NCI-H2227 treated with DMSO at 0.1 percent for 48 hours (cell line): Measurements from ENCODE around the gene ARHGAP18.

Experiments used
- DNase-seq: peaks from one replicate; lab custom pipeline; 2025; lab: John Stamatoyannopoulos, UW

Gene ARHGAP18

DNA sequence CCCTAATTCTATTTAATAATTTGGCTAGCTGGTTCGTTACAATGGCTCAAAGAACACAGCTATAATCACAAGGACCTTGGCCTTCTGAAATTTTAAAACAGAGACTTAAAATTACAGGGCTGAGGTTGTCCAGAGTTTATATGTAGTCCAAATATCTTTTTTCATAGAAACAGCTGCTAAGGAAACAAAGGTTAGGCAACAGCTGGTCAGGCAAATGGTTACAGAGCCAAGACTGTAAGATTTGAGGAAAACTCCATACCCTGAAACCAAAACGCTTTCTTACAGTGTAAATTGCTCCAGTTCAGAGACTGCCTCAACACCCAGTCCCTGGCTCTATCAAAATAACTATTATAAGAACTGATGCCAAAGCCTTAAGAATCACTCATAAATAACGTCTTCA is 9.7 kb upstream of the ARHGAP18 start:
- DNase-seq, result no peak

DNA sequence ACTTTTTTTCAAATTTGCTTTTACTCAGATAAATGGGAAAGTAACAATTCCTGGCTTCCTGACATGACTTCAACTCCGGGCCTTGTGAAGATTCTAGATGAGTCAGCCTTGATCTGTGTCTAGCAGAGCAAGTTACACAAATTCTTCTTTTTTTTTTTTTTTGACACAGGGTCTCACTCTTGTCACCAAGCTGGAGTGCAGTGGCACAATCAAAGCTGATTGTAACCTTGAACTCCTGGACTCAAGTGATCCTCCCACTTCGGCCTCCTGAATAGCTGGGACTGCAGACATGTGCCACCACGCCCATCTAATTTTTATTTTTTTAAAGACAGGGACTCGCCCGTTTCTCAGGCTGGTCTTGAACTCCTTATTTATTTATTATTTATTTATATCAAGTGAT is 7.3 kb upstream of the ARHGAP18 start:
- no peak for DNase-seq

DNA sequence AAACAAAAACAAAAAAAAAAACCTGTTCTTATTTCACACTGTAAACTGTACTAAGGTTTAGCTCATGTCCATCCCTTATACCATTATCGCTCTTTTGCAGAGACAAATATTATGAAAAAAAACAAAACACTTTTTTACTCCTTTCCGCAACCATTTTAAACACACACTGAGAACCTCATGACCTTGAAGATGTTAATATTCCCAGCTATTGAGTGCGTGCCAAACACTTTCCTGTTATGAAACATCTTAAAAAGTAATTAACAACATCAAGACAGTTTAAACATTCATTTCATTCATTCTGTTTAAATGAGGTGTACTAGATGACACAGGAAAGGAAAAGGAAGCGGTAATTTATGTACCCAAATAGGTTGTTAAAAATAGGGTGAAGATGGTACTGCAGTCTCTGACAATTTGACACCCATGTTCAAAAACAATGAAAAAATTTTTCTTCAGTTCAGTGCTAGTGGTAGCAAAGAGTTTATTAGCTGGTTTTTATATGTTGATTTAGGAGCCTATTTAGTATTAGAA is 3.9 kb upstream of the ARHGAP18 start:
- DNase-seq, result no peak

DNA sequence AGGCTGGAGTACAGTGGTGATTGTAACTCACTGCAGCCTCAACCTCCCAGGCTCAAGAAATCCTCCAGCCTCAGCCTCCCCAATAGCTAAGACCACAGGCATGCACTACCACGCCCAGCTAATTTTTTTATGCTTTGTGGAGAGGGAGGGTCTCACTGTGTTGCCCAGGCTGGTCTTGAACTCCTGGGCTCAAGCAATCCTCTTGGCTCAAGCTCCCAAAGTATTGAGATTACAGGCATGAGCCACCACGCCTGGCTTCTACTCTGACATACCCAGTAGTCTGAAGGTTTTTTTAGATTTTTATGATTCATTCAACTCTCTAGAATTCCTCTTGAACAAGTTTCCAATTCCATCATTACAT is 1.3 kb upstream of the ARHGAP18 start:
- DNase-seq, result no peak

DNA sequence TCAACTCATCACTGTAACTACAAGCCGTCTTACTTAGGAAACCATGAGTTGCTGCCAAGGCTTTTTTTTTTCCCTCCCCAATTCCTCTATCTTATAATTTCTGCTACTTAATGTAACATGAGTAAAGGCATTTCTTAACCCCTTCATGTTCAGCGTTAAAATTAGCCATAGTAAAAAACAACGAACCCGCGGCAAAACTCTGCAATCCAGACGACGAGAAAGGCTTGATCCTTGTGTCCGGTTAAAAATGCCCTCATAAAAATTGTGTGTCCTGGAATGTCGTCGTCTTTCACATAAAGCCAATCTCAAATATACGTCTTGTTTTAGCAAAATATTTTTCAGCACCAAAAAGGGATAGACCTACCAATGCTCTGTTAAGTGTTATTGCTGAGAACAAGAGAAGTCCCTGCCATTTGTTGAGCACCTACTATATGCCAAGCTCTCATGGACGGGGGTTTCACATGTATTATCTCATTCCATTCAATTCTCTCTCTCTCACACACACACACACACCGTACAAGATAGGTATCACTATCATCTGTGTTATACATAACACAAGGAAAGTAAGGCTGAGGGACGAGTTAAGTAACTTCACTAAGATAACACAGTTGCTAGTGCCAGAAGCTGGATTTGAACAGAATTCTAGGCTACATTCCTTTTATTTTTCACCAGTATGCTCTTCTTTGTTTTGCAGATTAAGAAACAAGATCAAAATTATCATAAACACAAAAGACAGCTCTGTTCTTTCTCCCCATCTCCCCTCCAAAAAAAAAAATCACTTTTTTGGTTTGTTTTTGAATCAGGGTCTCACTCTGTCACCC is 683 bp upstream of the ARHGAP18 start:
- DNase-seq, result no peak

DNA sequence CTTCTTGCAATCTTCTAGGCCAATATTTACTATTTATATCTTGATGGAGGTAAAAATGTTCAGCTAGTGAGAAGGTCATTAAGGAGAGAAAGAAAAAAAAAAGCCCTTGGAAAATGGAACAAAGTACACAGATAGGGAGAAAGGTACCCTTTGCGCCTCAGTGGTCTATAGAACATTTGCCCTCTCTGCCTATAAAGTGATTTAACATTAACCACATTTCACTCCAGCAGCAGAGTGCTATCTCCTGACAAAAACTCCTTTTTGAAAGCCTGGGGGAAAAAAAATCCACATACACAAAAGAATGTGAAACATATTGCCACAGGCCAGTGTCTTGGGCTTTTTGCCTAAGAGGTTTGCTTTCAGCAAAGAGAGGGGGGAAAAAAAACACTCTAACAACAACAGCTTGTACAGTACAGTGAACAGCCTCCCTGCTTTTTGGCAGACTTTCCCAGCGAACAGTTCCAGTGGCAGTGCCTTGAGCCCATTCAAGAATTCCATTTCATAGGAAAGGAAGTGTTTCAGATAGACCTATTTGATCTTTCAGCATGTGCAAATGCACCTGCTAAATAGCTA is 695 bp downstream of the ARHGAP18 start:
- no peak for DNase-seq

DNA sequence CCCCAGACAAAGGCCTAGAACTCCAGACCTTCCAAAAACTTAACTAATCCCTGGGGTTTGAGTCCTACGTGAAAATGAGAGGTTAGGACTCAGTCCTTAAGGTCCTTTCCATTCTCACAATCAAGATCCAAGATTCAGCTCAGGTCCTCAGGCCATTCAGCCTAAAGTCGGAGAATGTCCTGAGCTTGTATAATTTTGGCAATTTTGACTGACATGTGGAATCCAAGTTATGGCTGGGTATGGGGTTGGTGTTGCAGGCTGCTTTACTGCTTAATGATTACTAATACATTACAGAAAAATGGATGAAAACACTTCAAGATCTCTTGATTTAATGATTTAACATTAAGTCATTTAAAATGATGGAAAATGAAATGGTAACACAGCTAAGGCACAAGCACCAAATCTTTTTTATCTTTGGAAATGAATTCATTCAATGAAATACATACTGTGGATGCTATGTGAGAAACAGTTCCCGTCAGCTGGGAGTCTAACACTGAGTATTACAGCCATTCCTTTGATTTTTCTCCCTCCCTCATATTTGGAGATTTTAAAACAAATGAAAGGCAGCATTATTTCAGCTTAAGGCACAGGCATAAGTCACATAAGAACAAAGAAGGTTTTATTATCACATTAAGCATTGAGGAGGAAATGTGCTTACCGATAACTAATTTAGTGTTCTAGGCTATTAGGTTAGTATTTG is 1.3 kb downstream of the ARHGAP18 start:
- no peak for DNase-seq

DNA sequence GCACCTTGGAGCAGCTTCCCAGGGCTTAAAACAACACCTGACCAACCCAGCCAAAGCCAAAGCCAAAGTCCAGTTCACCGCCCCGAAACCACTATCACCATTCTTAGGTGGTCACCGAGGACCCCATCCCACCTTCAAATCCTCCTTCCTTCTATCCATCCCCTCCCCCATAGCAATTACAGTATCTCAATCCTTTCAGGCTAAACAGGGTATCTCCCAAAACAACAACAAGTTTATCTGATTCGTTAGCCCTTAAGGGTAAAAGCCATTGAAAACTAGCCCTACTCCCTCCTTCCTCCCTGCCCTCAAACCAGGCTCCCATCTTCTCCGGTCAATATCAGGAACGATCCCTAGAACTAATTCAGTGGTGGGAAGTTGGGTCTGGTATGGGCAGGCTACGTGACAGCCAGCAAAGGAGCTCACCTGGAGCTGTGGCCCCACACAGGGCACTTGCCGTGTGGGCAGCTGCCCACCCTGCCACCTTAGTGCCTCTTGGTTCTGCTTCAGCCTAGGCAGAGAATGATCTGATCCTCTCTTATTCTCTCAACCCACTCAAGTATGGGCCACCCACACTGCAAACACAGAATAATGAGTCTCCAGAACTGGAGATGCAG is 2.0 kb downstream of the ARHGAP18 start:
- DNase-seq, result no peak

DNA sequence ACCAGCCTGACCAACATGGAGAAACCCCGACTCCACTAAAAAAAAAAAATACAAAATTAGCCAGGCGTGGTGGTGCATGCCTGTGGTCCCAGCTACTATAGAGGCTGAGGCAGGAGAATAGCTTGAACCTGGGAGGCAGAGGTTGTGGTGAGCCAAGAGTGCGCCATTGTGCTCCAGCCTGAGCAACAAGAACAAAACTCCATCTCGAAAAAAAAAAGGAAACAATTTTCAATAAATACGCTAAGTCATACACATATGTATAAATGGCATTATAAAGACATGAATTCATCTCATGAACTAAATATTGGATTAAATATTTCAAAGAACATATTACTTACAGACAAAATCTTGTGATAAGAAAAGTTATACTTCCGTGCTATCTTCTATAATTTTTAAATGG is 2.9 kb downstream of the ARHGAP18 start:
- no peak for DNase-seq

DNA sequence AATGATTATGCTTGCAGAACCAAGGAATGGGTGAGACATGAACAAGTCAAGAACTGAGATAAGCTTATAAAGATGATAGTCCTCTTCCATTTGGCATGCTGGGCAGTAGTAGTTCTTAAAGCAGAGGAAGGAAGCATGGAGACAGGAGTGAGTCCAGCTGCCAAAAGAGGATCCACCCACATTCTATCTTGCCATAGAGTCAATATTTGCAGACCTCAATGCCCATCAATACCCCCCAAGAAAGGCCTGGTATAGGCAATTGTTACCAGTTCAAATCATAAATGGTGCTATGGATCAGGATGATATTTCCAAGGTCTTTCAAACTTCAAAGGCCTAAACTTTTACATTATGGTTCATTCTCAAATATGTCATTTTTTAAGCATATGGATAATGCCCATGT is 4.8 kb downstream of the ARHGAP18 start:
- DNase-seq, result no peak

DNA sequence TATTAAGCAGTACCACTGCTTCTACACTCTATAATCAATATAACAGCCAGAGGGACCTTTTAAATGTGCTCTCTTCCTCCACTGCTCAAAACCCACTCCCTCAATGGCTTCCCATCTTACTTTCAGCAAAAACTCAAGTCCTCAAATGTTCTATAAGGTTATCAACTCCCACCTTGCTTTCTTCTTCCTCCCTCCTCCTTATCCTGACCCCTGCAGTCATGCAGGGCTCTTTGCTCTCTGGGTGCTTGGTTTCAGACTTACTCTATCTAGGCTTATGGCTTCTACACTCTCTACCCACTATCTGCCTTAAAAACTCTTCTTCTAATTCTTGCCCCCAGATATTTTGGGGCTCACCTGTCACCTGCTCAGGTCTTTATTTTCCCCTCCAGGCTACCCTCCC is 5.3 kb downstream of the ARHGAP18 start:
- no peak for DNase-seq

DNA sequence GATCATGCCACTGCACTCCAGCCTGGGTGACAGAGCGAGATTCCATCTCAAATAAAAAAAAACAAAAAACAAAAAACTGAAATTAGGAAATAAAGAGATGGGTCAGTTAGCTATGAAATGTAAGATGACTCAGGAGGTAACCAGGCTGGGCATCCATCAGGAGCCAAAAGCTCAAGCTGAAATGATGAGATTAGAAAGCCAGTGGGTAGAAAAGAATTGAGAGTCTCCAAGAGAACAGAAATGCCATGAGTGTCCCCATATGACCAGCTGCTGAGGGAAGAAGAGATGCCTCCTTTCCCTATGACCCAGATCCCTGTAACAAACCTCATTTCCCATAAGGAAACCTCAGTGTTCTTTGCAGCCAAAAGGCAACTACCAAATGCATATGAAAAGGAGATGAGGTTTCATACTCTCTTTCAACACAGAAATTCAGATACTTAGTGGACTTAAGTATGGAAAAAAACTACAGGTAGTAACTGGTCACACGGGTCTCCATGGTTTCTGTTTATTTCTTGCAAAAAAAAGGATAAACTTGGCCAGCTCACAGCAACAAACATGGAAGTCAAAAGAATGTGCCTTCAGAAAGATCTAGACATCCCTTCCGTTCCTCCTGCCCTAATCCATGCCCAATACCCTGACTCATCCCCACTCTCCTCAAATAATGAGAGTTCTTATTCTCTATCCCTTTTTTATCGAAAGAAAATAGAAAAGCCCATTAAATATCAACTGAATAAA is 8.1 kb downstream of the ARHGAP18 start:
- no peak for DNase-seq

DNA sequence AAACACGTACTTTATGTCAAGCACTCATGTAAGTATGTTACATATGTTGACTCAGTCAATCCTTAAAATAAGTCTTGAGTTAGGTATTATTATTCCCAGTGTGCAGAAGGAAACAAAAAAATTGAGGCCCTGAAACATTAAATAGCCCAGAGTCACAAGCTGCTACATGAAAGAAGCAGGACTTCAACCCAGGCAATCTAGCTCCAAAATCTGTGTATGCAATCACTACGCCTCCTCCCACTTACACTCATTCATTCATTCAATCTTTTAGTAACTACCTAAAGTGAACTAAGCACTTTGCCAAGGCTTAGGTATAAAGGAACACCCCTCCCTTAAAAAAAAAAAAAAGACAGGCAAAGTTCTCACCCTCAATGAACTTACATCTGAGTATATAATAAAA is 9.3 kb downstream of the ARHGAP18 start:
- no peak for DNase-seq

DNA sequence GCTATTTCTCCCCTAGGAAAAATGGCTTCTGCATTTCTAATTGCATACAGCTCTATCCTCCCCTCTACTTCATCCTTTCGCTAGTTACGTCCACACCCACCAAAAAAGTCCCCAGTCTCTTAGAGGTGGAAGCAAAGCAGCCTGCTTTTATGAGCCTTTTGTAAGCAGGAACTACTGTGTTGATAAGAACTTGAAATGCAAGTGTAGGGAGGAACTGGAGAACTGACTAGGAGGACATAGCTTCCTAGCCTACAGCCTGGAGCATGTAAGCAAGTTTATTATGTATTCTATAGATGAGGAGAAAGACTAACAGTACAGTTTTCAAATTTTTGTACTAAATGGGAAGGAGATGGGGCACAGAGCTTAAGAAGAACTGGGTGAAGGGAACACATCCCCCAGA is 10.3 kb downstream of the ARHGAP18 start:
- DNase-seq, result no peak

DNA sequence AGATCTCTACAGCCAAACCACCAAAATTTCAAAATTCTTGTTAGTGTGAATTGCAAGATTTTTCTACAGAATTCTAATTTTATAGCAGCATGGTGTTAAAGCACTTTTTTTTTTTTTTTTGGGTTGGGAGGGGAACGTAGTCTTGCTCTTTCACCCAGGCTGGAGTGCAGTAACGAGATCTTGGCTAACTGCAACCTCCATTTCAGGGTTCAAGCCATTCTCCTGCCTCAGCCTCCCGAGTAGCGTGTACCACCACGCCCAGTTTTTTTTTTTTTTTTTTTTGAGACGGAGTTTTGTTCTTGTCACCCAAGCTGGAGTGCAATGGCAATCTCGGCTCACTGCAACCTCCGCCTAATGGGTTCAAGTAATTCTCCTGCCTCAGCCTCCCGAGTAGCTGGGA is 11.5 kb downstream of the ARHGAP18 start:
- no peak for DNase-seq

DNA sequence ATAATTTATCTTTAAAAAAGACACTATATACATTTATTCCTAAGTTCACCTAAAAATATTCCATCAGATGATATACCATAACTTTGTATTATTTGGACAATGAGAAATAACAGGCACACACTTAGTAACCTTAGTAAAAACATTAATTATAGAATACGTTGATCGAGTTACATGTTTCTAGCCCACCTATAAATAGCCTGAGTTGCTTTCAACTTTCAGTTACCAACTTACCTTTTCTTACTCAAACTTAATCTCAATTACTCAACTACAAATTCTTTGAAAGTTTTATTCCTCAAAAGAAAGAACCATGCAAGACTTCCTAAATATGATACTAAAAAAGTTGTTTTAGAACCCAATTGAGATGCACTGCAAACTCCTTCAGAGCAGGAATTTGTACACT is 12.2 kb downstream of the ARHGAP18 start:
- no peak for DNase-seq

DNA sequence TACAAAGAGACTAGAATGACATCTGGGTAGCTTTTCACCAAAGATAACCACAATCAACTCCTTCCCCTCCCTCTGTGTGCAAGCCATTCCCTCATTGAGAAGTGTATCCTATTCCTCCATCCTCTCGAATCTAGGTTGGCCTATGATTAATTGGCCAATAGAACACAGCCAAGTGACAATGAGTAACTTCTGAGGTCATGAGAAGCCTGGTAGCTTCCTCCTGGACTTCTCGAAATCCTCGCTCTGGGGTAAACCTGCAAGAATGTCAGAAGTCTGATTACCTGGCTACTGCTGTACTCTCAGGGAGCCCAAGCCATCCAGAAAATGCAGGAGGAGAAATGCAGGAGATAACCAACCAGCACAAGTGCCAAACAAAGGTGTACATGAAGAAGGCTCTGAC is 13.1 kb downstream of the ARHGAP18 start:
- no peak for DNase-seq

DNA sequence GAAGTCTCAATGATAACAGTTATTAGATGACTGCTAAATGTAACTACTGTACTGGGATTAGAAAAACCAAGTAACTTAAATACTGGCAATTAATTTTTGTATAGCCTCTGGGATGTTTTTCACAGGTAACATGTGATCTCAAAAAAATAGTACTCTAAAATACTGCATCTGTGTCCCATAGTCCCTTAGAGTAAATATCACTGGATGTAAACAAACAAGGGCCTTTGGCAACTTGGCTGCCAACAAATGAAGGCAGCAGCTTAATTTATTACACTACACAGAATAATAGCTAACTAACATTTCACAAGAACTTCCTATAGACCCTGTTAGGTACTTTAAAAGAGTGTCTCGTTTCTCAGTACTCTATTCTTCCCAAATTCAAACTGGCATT is 14.0 kb downstream of the ARHGAP18 start:
- no peak for DNase-seq

DNA sequence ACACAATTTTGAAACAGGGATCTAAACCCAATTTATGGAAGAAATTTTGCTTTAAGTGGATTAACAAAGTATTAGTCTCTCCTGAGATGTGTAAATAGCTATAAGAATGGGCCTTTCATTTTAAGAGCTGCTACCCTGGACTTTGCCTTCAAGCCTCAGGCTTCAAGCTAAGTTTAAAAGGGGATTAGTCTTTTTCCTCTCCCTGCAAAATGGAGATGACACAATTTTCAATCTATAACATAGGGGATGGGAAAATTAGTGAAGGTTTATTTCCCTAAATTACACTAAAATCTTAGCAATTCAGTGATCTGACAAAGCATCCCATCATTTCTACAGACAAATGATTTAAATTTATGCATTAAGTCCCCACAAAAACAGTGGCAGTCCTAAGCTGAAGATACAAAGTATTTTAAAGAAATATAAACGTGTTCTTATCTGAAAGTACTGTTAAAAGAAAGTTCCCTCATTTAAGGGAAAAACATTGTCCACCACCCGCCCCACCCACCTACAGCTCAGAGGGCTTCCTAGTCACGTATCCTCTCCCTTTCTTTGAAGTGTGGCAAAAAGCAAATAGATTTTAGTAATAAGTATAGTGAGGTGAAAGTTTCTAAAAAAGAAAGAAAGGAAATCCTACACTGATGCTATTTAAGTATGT is 14.5 kb downstream of the ARHGAP18 start:
- DNase-seq, result no peak

DNA sequence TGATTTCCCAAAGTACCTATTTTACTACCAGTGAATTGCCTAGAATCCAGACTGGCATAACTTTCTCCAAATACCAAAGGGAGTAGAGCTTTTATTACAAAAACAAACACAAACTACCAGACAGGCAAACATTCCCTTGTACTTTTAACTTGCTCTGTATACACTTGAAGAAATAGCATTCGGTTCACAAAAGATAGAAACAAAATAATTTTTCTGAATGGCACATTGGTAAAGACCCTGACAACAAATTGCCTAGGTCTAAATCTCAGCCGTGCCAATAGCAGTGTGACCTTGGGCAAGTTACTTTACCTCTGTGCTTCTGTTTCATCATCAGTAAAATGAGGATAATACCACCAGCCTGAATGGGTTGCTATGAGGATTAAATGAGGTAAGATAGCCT is 15.9 kb downstream of the ARHGAP18 start:
- DNase-seq, result no peak

DNA sequence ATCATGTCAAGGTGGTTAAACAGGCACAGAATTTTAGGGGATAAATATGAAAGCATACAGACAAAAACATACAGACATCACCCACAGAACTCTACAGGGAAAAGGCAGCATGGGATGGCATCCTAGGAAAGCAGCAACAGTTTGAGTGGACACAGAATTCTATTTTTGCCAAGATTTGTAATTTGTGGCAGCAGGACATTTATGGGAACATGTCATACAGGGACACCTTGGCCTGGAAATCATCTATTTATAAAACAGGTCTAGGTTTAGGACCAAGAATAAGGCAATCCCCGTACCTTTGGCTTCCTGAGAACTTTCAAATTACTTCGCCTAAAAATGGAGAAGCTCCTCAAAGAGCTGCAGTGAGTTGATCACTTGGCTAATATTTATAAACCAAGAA is 17.5 kb downstream of the ARHGAP18 start:
- DNase-seq, result no peak

DNA sequence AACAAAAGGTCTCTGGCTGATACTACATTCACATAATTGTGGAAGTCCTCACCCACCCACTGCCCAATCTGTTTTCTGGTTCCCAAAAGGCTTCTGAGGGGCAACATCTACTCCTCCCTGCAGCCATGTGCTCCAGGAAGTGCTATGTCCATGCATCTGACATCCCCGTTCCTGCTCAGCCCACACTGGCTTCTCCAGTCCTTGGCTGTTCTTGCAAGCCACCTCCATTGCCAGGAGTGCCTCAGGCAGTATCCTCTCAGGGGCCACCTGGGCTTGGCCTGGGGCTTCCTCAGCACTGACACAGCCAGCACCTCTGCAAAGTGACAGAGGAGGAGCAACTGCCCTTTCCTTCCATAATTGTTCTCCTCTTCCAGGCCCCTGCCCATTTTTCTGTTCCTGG is 18.3 kb downstream of the ARHGAP18 start:
- no peak for DNase-seq
